DND-41 (cell line): ENCODE data around the gene PPP1R1B.
"Not testable (repeated sequence)": the region's sequence is repeated elsewhere in the genome, so short reads cannot be mapped to it uniquely, and the experiment has no call there.

ENCODE experiments used
- ATAC-seq: fragments of 200-7000 bp; cut with Tn5 transposase; 3 replicates; pipeline ENCODE4 v1.9.1; 2021; ENCODE audit warnings: low read depth; ENCODE audit not compliant: insufficient read depth
- DNase-seq: peaks from one replicate; pipeline ENCODE4 v3.0.0-alpha.2; 2020
- H2AFZ ChIP-seq: 2 replicates; pipeline ENCODE4 v1.6.0; 2012; ENCODE audit warnings: low read depth, low read length
- H3K27ac ChIP-seq: 2 replicates; pipeline ENCODE4 v1.5.1; 2012; ENCODE audit warnings: low read length, inconsistent platforms
- H3K27me3 ChIP-seq: fragments of 200-600 bp; sonication (generic); 2 replicates; pipeline ENCODE4 v1.6.0; 2012; ENCODE audit warnings: low read length, mild to moderate bottlenecking, inconsistent platforms; ENCODE audit not compliant: insufficient read depth, poor library complexity
- H3K36me3 ChIP-seq: 2 replicates; pipeline ENCODE4 v1.5.1; 2012; ENCODE audit warnings: low read length, inconsistent platforms; ENCODE audit not compliant: insufficient read depth
- H3K4me1 ChIP-seq: 2 replicates; pipeline ENCODE4 v1.5.1; 2012; ENCODE audit warnings: mild to moderate bottlenecking, low read length; ENCODE audit not compliant: insufficient read depth
- H3K4me2 ChIP-seq: 2 replicates; pipeline ENCODE4 v1.6.0; 2012; ENCODE audit warnings: mild to moderate bottlenecking, moderate library complexity, low read length, inconsistent platforms; ENCODE audit not compliant: insufficient read depth
- H3K4me3 ChIP-seq, 2 experiments: fragments of 200-600 bp in 1 of 2; shearing (Covaris generic) in 1 of 2; 2 replicates each; pipeline ENCODE4 v1.5.1; 2012 to 2016; ENCODE audit warnings: inconsistent platforms in 2 of 2, low read length in 2 of 2, mild to moderate bottlenecking in 2 of 2, low read depth in 1 of 2, moderate library complexity in 1 of 2
- H3K79me2 ChIP-seq: 2 replicates; pipeline ENCODE4 v1.6.0; 2012; ENCODE audit warnings: low read length, inconsistent platforms; ENCODE audit not compliant: insufficient read depth
- H3K9ac ChIP-seq: 2 replicates; pipeline ENCODE4 v1.6.0; 2012; ENCODE audit warnings: low read depth, mild to moderate bottlenecking, inconsistent platforms, low read length, moderate library complexity
- H3K9me3 ChIP-seq: 2 replicates; pipeline ENCODE4 v1.5.1; 2012; ENCODE audit warnings: low read length, moderate library complexity, mild to moderate bottlenecking, inconsistent platforms; ENCODE audit not compliant: insufficient read depth, severe bottlenecking
- H4K20me1 ChIP-seq: 2 replicates; pipeline ENCODE4 v1.6.0; 2012; ENCODE audit warnings: low read length; ENCODE audit not compliant: insufficient read depth
- CTCF ChIP-seq: IDR thresholded peaks from 2 replicates; pipeline ENCODE4 v1.5.1; 2012; ENCODE audit warnings: borderline replicate concordance, low read length, moderate library complexity, mild to moderate bottlenecking; ENCODE audit not compliant: poor library complexity, severe bottlenecking; ENCODE audit errors: extremely low read depth
- EZH2 ChIP-seq: IDR thresholded peaks from 3 replicates; pipeline ENCODE4 v1.6.1; 2012; ENCODE audit warnings: borderline replicate concordance, low read depth, mild to moderate bottlenecking, moderate library complexity, low read length, inconsistent platforms; ENCODE audit not compliant: severe bottlenecking

Gene PPP1R1B

GRCh38 chr17:39580082-39580468, 46.7 kb upstream of the PPP1R1B start:
- H3K4me3 ChIP-seq, result no peak overlapping the region
- no peaks in the 10 kb centered on the region for H3K36me3 ChIP-seq
- ATAC-seq, result no peak
- H4K20me1 ChIP-seq, result peaks cover 5% of the 10 kb centered on the region; the same call in 1 of the 2 replicates
- H3K79me2 ChIP-seq, result no peaks in the 10 kb centered on the region
- H3K27me3 ChIP-seq, result no peaks in the 10 kb centered on the region
- TF ChIP-seq CTCF (no peak), EZH2 (no peak)
- no peak for DNase-seq
- no peaks in the 10 kb centered on the region for H3K9me3 ChIP-seq
- H3K9ac ChIP-seq, result no peak overlapping the region
- no peak overlapping the region for H2AFZ ChIP-seq
- H3K4me1 ChIP-seq, result no peaks in the 10 kb centered on the region
- H3K27ac ChIP-seq, result no peak overlapping the region
- no peak overlapping the region for H3K4me2 ChIP-seq

- Histone ChIP-seq H3K9ac (no peak overlapping the region), H3K27ac (no peak overlapping the region), H3K4me2 (no peak overlapping the region), H3K79me2 (no peaks in the 10 kb centered on the region), H3K4me1 (no peaks in the 10 kb centered on the region), H3K9me3 (no peaks in the 10 kb centered on the region), H3K27me3 (no peaks in the 10 kb centered on the region), H3K36me3 (no peaks in the 10 kb centered on the region), H3K4me3 (no peak overlapping the region), H2AFZ (no peak overlapping the region), H4K20me1 (peaks cover 5% of the 10 kb centered on the region; the same call in 1 of the 2 replicates)
- no peak for ATAC-seq
- no peak for DNase-seq
- TF ChIP-seq CTCF, result no peak
- TF ChIP-seq EZH2, result no peak
Measured at GRCh38 chr17:39581071-39581758, 45.5 kb upstream of the PPP1R1B start.

- no peak overlapping the region for H3K9ac ChIP-seq
- ATAC-seq (no peak), DNase-seq (no peak)
- no peak overlapping the region for H2AFZ ChIP-seq
- no peak overlapping the region for H3K4me3 ChIP-seq
- H3K27me3 ChIP-seq, result no peaks in the 10 kb centered on the region
- H3K4me2 ChIP-seq, result no peak overlapping the region
- H3K79me2 ChIP-seq, result no peaks in the 10 kb centered on the region
- no peaks in the 10 kb centered on the region for H3K36me3 ChIP-seq
- H3K9me3 ChIP-seq, result no peaks in the 10 kb centered on the region
- H3K27ac ChIP-seq, result no peak overlapping the region
- TF ChIP-seq EZH2, result no peak
- TF ChIP-seq CTCF, result no peak
- peaks cover 5% of the 10 kb centered on the region; the same call in 1 of the 2 replicates for H4K20me1 ChIP-seq
- H3K4me1 ChIP-seq, result no peaks in the 10 kb centered on the region
Measured at GRCh38 chr17:39581759-39582085, 45.0 kb upstream of the PPP1R1B start.

- Histone ChIP-seq H3K27me3 (no peaks in the 10 kb centered on the region), H3K4me1 (no peaks in the 10 kb centered on the region), H3K36me3 (no peaks in the 10 kb centered on the region), H3K27ac (no peak overlapping the region), H3K4me2 (no peak overlapping the region), H4K20me1 (peaks cover 5% of the 10 kb centered on the region; the same call in 1 of the 2 replicates), H3K4me3 (no peak overlapping the region), H3K9me3 (no peaks in the 10 kb centered on the region), H3K9ac (no peak overlapping the region), H3K79me2 (no peaks in the 10 kb centered on the region), H2AFZ (no peak overlapping the region)
- TF ChIP-seq CTCF, result no peak
- no peak for TF ChIP-seq EZH2
- ATAC-seq (no peak), DNase-seq (no peak)
Measured at GRCh38 chr17:39582658-39583057, 44.1 kb upstream of the PPP1R1B start.

- not testable (repeated sequence) for H4K20me1 ChIP-seq, H3K9ac ChIP-seq, H3K27me3 ChIP-seq, H3K27ac ChIP-seq, ATAC-seq, H2AFZ ChIP-seq, H3K36me3 ChIP-seq, H3K79me2 ChIP-seq, H3K9me3 ChIP-seq, DNase-seq, H3K4me3 ChIP-seq, H3K4me1 ChIP-seq, H3K4me2 ChIP-seq
Measured at GRCh38 chr17:39590180-39590579, 36.6 kb upstream of the PPP1R1B start.
